ENCODE measurements around the gene DDAH2. TPM values are rescaled to one million over a fixed set of nuclear protein-coding genes. Genes with fewer than 3 reads are reported as not detected.

The DDAH2 gene
- total RNA-seq, 1 donor from 2014 or later: 30.7 TPM

- Mint-ChIP-seq H3K27ac (no peak overlapping the region), H3K36me3 (ENCODE audit: low read depth) (peaks cover 3% of the 10 kb centered on the region), H3K27me3 (no peaks in the 10 kb centered on the region), H3K9me3 (no peaks in the 10 kb centered on the region), H3K4me1 (peaks cover 11% of the 10 kb centered on the region), H3K4me3 (no peak overlapping the region)
- no peak for TF ChIP-seq CTCF (IDR thresholded peaks at IDR 0.05)
- no peak for DNase-seq
- intact Hi-C loops (cut with micrococcal nuclease): no loop called here
- CTCF ChIA-PET: no interaction called here
- no peak for ATAC-seq (ENCODE audit: low read depth)
- POLR2A ChIA-PET: interaction anchor here (0.5 to 1.0 kb wide), 2 partner anchors 8 to 51 kb away, joined by 3 to 4 read pairs; no protein-coding TSS in a partner anchor
These were observed 8.8 kb downstream of the DDAH2 start for GRCh38 chr6:31720196-31720770.

DNA sequence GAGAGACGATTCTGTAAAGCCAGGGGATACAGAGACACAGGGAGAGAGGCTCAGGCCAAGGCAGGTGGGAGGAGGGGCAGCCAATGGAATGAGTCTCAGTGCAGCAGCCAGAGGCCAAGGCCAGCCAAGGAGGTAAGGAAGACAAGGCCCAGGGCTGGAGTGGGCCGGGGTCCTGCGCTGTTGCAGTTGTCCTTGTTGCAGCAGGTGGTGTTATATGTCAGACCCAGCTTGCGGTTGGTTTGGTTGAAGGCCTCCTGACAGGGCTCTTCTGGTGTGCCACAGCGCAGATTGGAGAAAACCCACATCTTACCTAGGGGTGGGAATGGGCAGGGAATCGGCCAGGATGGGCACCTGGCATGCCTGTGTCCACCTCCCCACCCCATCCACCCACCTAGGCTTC, 10.1 kb downstream of the DDAH2 start:
- Mint-ChIP-seq H3K27ac (no peak overlapping the region), H3K4me1 (peaks cover 7% of the 10 kb centered on the region), H3K27me3 (no peaks in the 10 kb centered on the region), H3K36me3 (ENCODE audit: low read depth) (no peaks in the 10 kb centered on the region), H3K9me3 (no peaks in the 10 kb centered on the region), H3K4me3 (no peak overlapping the region)
- no peak for DNase-seq
- no peak for ATAC-seq (ENCODE audit: low read depth)
- CTCF ChIA-PET: no interaction called here
- POLR2A ChIA-PET: interaction anchor here (0.6 to 0.7 kb wide), 2 partner anchors 30 to 95 kb away, joined by 3 to 4 read pairs; no protein-coding TSS in a partner anchor
- TF ChIP-seq CTCF (IDR thresholded peaks at IDR 0.05): no peak
- intact Hi-C loops (cut with micrococcal nuclease): no loop called here

DNA sequence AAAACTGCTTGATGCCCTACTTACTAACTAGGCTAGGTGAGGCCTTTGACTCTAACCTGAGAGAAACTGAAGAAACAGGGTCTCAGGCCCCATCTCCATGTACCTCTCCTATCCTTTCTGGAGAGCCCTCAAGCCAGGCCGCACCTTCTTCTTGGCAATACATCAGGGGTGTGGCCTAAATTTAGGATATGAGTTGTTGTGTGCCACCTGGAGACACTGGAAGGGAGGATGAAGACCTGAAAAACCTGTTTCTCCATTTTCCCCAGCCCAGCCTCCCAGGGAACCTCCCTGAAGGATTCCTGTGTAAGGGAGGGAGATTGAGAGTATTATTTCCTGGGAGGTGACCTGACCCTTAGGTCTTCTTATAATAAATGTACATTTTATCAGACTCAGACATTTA, 10.8 kb downstream of the DDAH2 start:
- ATAC-seq (ENCODE audit: low read depth) (no peak), DNase-seq (no peak)
- intact Hi-C loops (cut with micrococcal nuclease): no loop called here
- Mint-ChIP-seq H3K4me1 (peaks cover 2% of the 10 kb centered on the region), H3K36me3 (ENCODE audit: low read depth) (no peaks in the 10 kb centered on the region), H3K9me3 (no peaks in the 10 kb centered on the region), H3K27me3 (no peaks in the 10 kb centered on the region), H3K27ac (no peak overlapping the region), H3K4me3 (no peak overlapping the region)
- CTCF ChIA-PET: no interaction called here
- POLR2A ChIA-PET: no interaction called here
- no peak for TF ChIP-seq CTCF (IDR thresholded peaks at IDR 0.05)

DNA sequence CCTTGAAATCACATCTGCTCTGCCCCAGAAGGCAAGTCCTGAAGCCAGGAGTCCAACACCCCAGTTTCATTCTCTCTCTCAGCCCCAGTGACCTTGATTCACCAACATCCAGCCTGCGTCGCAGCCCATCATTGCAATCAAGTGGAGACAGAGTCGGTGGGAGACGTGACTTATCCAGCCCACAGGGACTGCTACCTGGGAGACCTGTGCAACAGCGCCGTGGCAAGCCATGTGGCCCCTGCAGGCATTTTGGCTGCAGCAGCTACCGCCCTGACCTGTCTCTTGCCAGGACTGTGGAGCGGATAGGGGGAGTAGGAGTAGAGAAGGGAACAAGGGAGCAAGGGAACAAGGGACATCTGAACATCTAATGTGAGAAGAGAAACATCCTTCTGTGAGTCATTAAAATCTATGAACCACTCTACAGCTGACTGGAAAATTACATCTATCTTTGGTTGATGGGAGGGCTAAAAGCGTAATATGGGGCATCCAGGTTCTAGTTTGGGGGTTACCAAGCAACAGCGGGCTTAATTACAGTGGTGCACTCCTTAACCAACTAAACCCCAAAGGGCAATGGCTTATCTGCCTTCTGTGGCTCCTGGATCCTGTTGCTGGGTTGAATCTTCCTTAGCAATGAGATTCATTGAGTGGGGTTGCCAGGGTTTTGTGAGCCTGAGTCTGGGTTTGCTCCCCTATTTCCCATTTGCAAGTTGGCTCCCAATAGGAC, 11.4 kb downstream of the DDAH2 start:
- Mint-ChIP-seq H3K4me3 (no peak overlapping the region), H3K9me3 (no peaks in the 10 kb centered on the region), H3K27ac (no peak overlapping the region), H3K36me3 (ENCODE audit: low read depth) (no peaks in the 10 kb centered on the region), H3K4me1 (no peaks in the 10 kb centered on the region), H3K27me3 (no peaks in the 10 kb centered on the region)
- intact Hi-C loops (cut with micrococcal nuclease): no loop called here
- ChIA-PET POLR2A (no interaction called here), CTCF (no interaction called here)
- DNase-seq (no peak), ATAC-seq (ENCODE audit: low read depth) (no peak)
- no peak for TF ChIP-seq CTCF (IDR thresholded peaks at IDR 0.05)

GRCh38 chr6:31715022-31715958, 13.8 kb downstream of the DDAH2 start, which contains the start of gene LY6G6D:
Gene LY6G6D (plus strand): TSS chr6:31715348. CDS start chr6:31715356, 8 bp downstream.
- intact Hi-C loops (cut with micrococcal nuclease): no loop called here
- DNase-seq: no peak
- no peak for ATAC-seq (ENCODE audit: low read depth)
- Mint-ChIP-seq H3K27ac (no peak within 1 kb of the TSS), H3K4me3 (no peak within 1 kb of the TSS), H3K9me3 (no peaks in the 10 kb centered on the region), H3K4me1 (peaks cover 12% of the 10 kb centered on the region), H3K27me3 (no peaks in the 10 kb centered on the region), H3K36me3 (ENCODE audit: low read depth) (no peaks in the 10 kb centered on the region)
- POLR2A ChIA-PET: interaction anchor here (0.6 to 1.3 kb wide), 5 partner anchors 12 to 147 kb away, joined by 3 to 4 read pairs (median 4); partner anchors contain the start of gene ABHD16A
- no peak for TF ChIP-seq CTCF (IDR thresholded peaks at IDR 0.05)
- CTCF ChIA-PET: no interaction called here

Data from activated B cell treated with CpG ODN at 0.5 μM for 24 hours (primary cell).